Activated T-cell treated with anti-CD3 and anti-CD28 coated beads for 4 hours (primary cell): ENCODE data around the gene CABP2.
"Not testable (repeated sequence)": the region's sequence is repeated elsewhere in the genome, so short reads cannot be mapped to it uniquely, and the experiment has no call there.

ENCODE experiments used
- DNase-seq: peaks from one replicate; pipeline ENCODE4 v3.0.0-alpha.2; 2020

CABP2 gene

DNA sequence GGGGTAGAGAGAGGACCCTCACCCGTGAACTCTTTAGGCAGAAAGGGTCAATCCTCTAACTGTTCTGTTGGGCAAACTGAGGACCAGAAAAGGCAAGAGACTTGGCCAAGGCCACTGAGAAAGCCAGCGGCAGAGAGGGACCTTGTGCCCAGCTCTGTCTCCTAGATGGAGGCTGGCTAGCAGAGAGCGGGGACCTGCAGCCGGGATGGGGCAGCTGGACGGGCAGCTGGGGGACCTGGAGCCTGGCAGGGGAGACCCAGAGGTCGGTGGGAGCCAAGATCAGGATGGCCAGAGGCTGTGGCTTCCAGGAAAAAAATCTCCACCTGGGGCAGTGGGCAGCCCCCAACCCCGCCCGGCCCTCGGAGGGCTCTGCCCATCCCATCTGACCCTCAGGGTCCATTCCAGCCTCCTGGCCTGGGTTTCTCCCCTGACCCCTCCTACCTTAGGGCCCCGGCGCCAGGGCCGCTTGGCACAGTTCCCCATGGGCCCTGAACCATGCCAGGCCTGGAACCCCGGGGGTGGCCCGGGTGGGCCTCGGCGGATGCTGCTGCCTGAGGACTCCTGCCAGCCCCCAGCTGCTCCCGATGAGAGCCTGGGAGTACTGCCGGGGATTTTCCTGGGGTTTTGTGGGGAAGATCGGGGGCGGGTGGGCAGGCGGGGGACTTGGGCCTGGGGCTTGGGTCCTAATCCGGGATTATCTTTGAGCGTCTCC, at the start of gene CABP2:
Gene CABP2 (minus strand): TSS at position 603 of the 712 bp plus-strand sequence. CDS start 120 bp downstream, at position 483.
- DNase-seq, result no peak

DNA sequence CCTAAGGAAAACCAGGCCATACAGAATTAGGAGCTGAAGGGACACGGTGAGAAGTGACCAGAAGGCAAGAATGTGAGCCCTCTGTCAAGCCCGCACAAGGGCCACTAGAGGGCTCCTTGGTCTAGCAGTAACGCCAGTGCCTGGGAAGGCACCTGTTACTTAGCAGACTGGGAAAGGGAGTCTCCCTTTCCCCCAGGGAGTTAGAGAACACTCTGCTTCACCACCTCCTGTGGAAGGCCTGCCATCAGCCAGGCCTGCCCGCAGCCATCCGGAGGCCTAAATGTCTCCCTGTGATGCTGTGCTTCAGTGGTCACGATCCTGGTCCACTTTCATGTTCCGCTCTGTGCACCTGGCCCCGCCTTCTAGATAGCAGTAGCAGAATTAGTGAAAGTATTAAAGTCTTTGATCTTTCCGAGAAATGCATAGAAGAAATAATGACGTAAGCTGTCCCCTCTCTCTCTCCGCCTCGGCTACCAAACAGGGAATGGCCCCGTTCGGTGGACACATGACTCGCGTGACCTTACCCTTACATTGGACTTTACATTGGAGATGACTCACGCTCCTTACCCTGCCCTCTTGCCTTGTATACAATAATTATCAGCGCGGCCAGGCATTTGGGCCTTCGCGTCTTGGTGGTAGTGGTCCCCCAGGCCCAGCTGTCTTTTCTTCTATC, 49.6 kb upstream of the CABP2 start:
- no peak for DNase-seq

GRCh38 chr11:67572305-67572704, 49.1 kb upstream of the CABP2 start:
- DNase-seq, result no peak

- no peak for DNase-seq
Measured at GRCh38 chr11:67571443-67571842, 48.2 kb upstream of the CABP2 start.

DNA sequence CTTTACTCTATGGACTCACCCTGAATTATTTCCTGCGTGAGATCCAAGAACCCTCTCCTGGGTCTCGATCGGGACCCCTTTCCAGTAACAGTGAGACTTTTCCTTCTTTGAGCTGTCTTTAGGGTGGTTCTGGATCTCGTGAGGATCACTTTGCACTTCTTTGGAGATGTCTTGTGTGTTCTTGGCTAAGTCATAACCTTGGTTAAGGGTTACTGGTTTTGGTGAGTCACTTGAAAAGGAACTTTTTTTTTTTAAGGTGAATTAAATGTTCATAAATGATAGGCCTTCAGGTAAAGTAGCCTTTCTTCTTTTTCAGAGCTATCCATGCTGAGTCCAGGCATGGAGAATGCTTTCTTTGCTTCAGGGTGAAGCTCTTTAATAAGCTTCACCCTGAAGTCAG, 41.0 kb upstream of the CABP2 start:
- DNase-seq, result no peak

DNA sequence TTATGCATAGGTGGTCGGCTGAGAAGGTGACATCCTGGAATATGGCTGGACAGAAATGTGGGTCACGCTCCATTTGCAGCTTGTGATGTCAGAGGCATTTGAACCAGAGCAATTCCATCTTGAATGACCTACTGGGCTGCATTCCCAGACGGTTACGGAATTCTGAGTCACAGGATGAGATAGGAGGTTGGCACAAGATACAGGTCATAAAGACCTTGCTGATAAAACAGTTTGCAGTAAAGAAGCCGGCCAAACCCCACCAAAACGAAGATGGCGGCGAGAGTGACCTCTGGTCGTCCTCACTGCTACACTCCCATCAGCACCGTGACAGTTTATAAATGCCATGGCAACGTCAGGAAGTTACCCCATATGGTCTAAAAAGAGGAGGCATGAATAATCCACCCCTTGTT, 40.5 kb upstream of the CABP2 start:
- DNase-seq, result not testable (repeated sequence)

GRCh38 chr11:67562963-67563704, 39.9 kb upstream of the CABP2 start:
- DNase-seq, result no peak

- no peak for DNase-seq
Measured at GRCh38 chr11:67561971-67562619, 38.8 kb upstream of the CABP2 start.

DNA sequence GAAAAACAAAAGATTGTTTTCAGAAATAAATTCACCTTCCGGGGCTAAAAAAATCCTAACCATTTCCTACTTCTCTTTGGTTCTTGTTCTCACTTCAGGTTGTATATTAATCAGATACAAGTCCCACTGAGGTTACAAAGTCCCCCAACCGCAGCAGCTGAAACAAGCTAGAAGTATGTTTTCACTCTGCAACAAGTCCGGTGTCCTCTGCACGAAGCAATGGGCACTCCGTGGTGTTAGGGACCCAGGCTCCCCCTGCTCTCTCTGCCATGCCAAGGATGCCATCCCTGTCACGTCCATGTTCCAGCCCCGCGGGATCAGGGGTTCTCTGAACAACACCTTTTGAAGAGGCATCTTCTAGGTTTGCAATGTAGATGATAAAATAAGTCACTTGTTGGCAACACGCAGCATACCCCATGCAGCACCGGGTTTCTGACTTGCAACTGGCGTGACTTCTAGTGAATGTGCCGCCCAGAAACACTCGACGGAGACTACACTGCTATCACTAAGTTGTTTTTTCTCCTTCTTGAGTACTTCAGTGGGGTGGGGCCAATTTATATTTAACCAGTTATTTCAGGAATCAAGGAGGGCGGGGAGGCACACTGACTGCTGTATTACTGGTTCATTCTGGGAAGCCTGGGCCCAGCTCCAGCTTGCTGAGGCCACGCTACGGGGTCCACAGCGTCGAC, 35.0 kb upstream of the CABP2 start:
- DNase-seq, result no peak

- no peak for DNase-seq
Measured at GRCh38 chr11:67556244-67556643, 33.0 kb upstream of the CABP2 start.

GRCh38 chr11:67551697-67552096, 28.5 kb upstream of the CABP2 start:
- not testable (repeated sequence) for DNase-seq

- DNase-seq, result no peak
Measured at GRCh38 chr11:67551127-67551526, 27.9 kb upstream of the CABP2 start.

- DNase-seq, result no peak
Measured at GRCh38 chr11:67548555-67549110, 25.4 kb upstream of the CABP2 start.

DNA sequence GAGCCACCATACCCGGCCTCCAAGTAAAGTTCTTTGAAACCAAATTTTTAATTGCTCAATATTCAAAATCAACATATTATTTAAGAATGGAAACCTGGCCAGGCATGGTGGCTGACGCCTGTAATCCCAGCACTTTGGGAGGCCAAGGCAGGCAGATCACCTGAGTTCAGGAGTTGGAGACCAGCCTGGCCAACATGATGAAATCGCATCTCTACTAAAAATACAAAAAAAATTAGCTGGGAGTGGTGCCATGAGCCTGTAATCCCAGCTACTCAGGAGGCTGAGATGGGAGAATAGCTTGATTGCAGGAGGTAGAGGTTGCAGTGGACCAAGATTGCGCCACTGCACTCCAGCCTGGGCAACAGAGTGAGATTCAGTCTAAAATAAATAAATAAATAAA, 24.9 kb upstream of the CABP2 start:
- DNase-seq, result not testable (repeated sequence)

DNA sequence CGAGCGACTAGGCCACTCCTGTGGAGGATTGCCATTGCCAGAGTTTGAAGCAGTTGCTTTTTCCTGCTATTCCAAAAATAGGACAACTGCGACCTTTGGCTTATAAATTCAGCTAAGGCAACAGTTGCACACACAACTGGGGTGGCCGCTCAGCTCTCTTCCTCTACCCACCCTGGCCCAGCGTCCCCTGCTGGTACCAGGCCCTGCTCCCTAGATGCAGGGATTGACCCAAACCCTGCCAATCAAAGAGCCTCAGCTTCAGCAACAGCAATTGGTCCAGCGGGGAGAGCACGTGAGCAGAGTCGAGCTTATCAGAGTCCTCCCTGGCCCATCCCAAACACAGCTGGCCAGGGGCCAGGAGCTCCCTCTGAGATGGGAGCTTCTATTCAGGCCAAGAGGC, 22.0 kb upstream of the CABP2 start:
- DNase-seq, result no peak

DNA sequence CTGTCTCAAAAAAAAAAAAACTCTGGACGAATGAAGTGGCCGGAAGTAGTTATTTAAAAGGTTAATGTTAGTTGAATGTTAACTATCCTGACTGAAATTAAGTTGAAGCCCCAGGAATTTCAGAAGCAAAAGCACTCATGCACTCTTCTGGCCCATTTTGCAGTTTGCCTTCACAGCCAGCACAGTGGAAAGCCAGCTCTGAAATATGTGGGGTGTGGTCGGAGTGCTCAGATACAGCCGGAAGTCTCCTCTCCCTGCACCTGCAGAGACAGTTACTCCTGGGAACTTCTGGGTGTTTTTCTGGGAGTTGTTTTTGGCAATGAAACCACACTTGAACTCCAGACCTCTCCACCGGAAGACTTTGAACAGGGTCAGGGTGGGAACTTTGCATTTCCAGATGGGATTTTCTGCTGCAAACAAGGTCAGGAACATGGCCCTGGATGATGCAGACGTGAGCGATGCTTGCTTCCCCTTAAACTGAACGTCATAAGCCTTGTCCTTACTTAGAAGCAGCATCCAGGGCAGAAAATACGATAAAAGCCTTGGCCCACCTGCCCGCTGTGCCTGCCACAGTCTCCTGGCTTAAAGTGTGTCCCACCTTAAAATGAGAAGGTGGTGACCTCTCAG, 21.5 kb upstream of the CABP2 start:
- no peak for DNase-seq

GRCh38 chr11:67543585-67543984, 20.3 kb upstream of the CABP2 start:
- no peak for DNase-seq

DNA sequence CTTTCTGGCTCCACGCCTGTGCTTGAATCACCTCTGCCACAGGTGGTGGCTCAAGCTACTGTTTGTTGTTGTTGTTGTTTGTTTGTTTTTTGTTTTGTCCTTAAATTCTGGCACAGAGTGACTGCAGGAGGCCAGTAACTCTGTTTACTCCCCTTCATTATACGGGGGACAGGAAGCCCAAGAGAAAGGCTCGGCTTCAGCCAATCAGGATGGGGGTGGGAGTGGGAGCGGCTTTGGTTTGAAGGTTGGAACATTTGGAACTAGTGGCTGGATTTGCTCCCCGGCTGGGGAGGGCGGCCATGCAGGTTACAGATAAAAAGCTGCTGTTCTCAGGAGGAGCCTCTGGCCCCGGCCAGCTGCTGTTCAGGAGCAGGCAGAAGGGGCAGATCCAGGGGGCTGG, 19.7 kb upstream of the CABP2 start:
- no peak for DNase-seq

- DNase-seq, result no peak
Measured at GRCh38 chr11:67542169-67542568, 18.9 kb upstream of the CABP2 start.

- no peak for DNase-seq
Measured at GRCh38 chr11:67541198-67541597, 18.0 kb upstream of the CABP2 start.

DNA sequence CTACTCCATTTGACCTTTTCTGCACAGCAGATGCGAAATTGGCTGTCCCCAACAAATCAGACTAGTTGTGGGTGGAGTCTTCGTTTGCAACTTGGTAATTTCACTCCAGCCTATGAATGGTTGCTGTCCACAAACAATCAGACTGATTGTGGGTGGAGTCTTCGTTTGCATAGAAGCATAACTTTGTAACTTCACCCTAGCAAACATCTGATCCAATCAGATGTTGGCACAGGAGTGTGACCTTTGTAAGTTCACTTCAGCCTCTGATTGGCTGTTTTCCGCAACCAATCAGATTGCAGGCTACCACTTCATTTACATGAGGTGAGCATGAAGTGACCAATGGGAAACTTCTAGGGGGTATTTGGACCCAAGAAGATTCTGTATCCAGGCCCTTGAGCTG, 16.3 kb upstream of the CABP2 start:
- DNase-seq, result no peak
